B cell (primary cell): ENCODE results near the gene TAOK2. TPM values are rescaled to one million over a fixed set of nuclear protein-coding genes. Genes with fewer than 3 reads are reported as not detected.

ENCODE experiments used
- ATAC-seq: fragments of 200-7000 bp; cut with Tn5 transposase; one replicate; pipeline ENCODE4 v1.10.0; 2021; ENCODE audit warnings: low read depth, mild to moderate bottlenecking, moderate number of reproducible peaks, moderate library complexity
- CTCF ChIA-PET: fragments of 350-600 bp; sonication (Branson Sonifier 250); formaldehyde crosslinking; loops from one replicate; lab custom pipeline; 2021; ENCODE audit warnings: antibody characterized with exemption, inconsistent platforms; lab: Charles Lee
- POLR2A ChIA-PET: fragments of 350-600 bp; sonication (Branson Sonifier 250); formaldehyde crosslinking; loops from one replicate; lab custom pipeline; 2021; ENCODE audit warnings: antibody characterized with exemption; lab: Charles Lee
- DNase-seq: peaks from one replicate; pipeline ENCODE4 v3.0.0; 2013
- H2AFZ ChIP-seq: 2 replicates; pipeline ENCODE4 v1.6.1; 2012; ENCODE audit warnings: mild to moderate bottlenecking, low read depth, low read length; ENCODE audit not compliant: insufficient read depth, poor library complexity, severe bottlenecking
- H3K27ac ChIP-seq, 2 donors: 1 replicate in 1 of 2; 2 replicates in 1 of 2; pipeline ENCODE4 v1.5.1; 2012 to 2013; ENCODE audit warnings: low read length in 2 of 2, mild to moderate bottlenecking in 2 of 2, moderate library complexity in 1 of 2
- H3K27me3 ChIP-seq, 4 experiments: fragments of 200-600 bp in 1 of 4; sonication (generic) in 1 of 4; replicated peaks in 1 of 4; 1 replicate in 2 of 4; 2 replicates in 2 of 4; pipeline versions ENCODE4 v1.6.1 to v1.7.0; 2013 to 2016; ENCODE audit warnings: low read length in 3 of 4, mild to moderate bottlenecking in 2 of 4, mixed read lengths in 1 of 4, moderate library complexity in 1 of 4; ENCODE audit not compliant: insufficient read depth in 4 of 4, control insufficient read depth in 3 of 4; ENCODE audit errors: control extremely low read depth in 1 of 4
- H3K36me3 ChIP-seq, 2 experiments: replicated peaks in 1 of 2; 1 replicate in 1 of 2; 2 replicates in 1 of 2; pipeline versions ENCODE4 v1.6.1 to v1.7.1; 2013; ENCODE audit warnings: low read length in 1 of 2; ENCODE audit not compliant: insufficient read depth in 2 of 2, control insufficient read depth in 1 of 2; ENCODE audit errors: control extremely low read depth in 1 of 2, extremely low read depth in 1 of 2
- H3K4me1 ChIP-seq, 2 donors: fragments of 200-600 bp in 1 of 2; sonication (generic) in 1 of 2; 1 replicate in 1 of 2; 2 replicates in 1 of 2; pipeline versions ENCODE4 v1.5.1 to v1.6.1; 2013 to 2017; ENCODE audit warnings: low read length in 2 of 2; ENCODE audit not compliant: control insufficient read depth in 2 of 2, insufficient read depth in 2 of 2
- H3K4me2 ChIP-seq: replicated peaks from 2 replicates; pipeline ENCODE3; 2012; ENCODE audit warnings: mild to moderate bottlenecking, low read depth, low read length; ENCODE audit not compliant: poor library complexity, severe bottlenecking
- H3K4me3 ChIP-seq, 5 experiments: fragments of 200-600 bp in 1 of 5; sonication (generic) in 1 of 5; 1 replicate in 3 of 5; 2 replicates in 2 of 5; pipeline versions ENCODE4 v1.5.1 to v1.7.0; 2011 to 2016; ENCODE audit warnings: low read length in 4 of 5, mild to moderate bottlenecking in 4 of 5, low read depth in 2 of 5, control low read depth in 1 of 5, moderate library complexity in 1 of 5; ENCODE audit not compliant: insufficient read depth in 1 of 5; ENCODE audit errors: control extremely low read depth in 1 of 5, extremely low read depth in 1 of 5
- H3K79me2 ChIP-seq: fragments of 200-600 bp; sonication (generic); one replicate; pipeline ENCODE4 v1.6.0; 2016; ENCODE audit warnings: low read length; ENCODE audit not compliant: control insufficient read depth, insufficient read depth
- H3K9ac ChIP-seq: fragments of 200-600 bp; sonication (generic); 2 replicates; pipeline ENCODE4 v1.6.1; 2017; ENCODE audit warnings: mild to moderate bottlenecking, low read length, moderate library complexity
- H3K9me3 ChIP-seq, 3 donors: one replicate each; pipeline versions ENCODE4 v1.6.1 to v1.7.1; 2013; ENCODE audit warnings: low read length in 2 of 3; ENCODE audit not compliant: control insufficient read depth in 2 of 3, insufficient read depth in 1 of 3; ENCODE audit errors: control extremely low read depth in 1 of 3
- H4K20me1 ChIP-seq: 2 replicates; pipeline ENCODE4 v1.6.0; 2012; ENCODE audit warnings: mild to moderate bottlenecking, low read length; ENCODE audit not compliant: insufficient read depth, control insufficient read depth, poor library complexity, severe bottlenecking
- H3K27ac Mint-ChIP-seq: one replicate; pipeline ENCODE4 v1.8.0; 2021; ENCODE audit warnings: mixed read lengths
- H3K27me3 Mint-ChIP-seq: one replicate; pipeline ENCODE4 v1.8.0; 2021; ENCODE audit warnings: mixed read lengths
- H3K4me1 Mint-ChIP-seq: one replicate; pipeline ENCODE4 v1.8.0; 2021; ENCODE audit warnings: mixed read lengths
- H3K4me3 Mint-ChIP-seq: one replicate; pipeline ENCODE4 v1.8.0; 2021; ENCODE audit warnings: mixed read lengths
- H3K9me3 Mint-ChIP-seq: one replicate; pipeline ENCODE4 v1.8.0; 2022; ENCODE audit warnings: mixed read lengths; ENCODE audit not compliant: insufficient read depth
- CTCF ChIP-seq: fragments of 200-600 bp; IDR thresholded peaks from one replicate; pipeline ENCODE4 v1.8.0; 2022; ENCODE audit warnings: antibody characterized with exemption, mild to moderate bottlenecking
- EZH2 ChIP-seq: IDR thresholded peaks from 2 replicates; pipeline ENCODE4 v1.6.1; 2012; ENCODE audit warnings: borderline replicate concordance, low read depth, mild to moderate bottlenecking, moderate library complexity, low read length; ENCODE audit not compliant: insufficient read depth, poor library complexity, severe bottlenecking
- WGBS: methylation state at CpG from one replicate; pipeline ENCODE4 v1.1.5; 2013; ENCODE audit warnings: missing lambda C conversion rate; ENCODE audit not compliant: insufficient coverage; 5-methylcytosine and 5-hydroxymethylcytosine counted together
- intact Hi-C: fragments of 100-400 bp; cut with micrococcal nuclease; formaldehyde crosslinking; loops from one replicate; pipeline ENCODE4 v1.10.0; 2022
- polyA plus RNA-seq: library from polyadenylated mRNA; depleted of rRNA; stranded (reverse); fragments of >200 nt; gene quantifications from 2 replicates; pipeline ENCODE4 v1.2.3, GENCODE V29; 2012
- total RNA-seq, 2 donors: library from RNA; stranded (reverse); fragments of 120-200 nt in 1 of 2; gene quantifications; 1 replicate in 1 of 2; 2 replicates in 1 of 2; pipeline versions ENCODE4 v1.2.3 to v1.2.4, GENCODE V29; 2013 to 2022

TAOK2 gene
- total and polyA plus RNA-seq, 2 donors (not counting 1 experiment from before 2014, with no cell fraction given), result 30.3 to 50.8 TPM

GRCh38 chr16:29961479-29962343 is 12.0 kb upstream of the TAOK2 start, which contains the start of gene TMEM219:
Gene TMEM219 (plus strand): TSS chr16:29962079. CDS start chr16:29963144, 1,065 bp downstream.
- H3K4me1 Mint-ChIP-seq, result peaks cover 20% of the 10 kb centered on the region
- WGBS, result under 1% methylated on average over 75 of the region's 75 CpGs
- DNase-seq, result peak; percentile 97
- CTCF ChIA-PET, result interaction anchor here (0.5 to 2.2 kb wide), 11 partner anchors 11 to 443 kb away, joined by 3 to 14 read pairs (median 3); partner anchors contain the start of genes KCTD13 and TAOK2
- peak within 1 kb of the TSS; percentile 98 for H3K4me2 ChIP-seq
- no peaks in the 10 kb centered on the region for H3K9me3 Mint-ChIP-seq
- peak within 1 kb of the TSS; percentile 95 for H2AFZ ChIP-seq
- H3K27ac Mint-ChIP-seq, result peak within 1 kb of the TSS; percentile 91
- no peaks in the 10 kb centered on the region for H3K27me3 ChIP-seq
- H3K27me3 Mint-ChIP-seq, result no peaks in the 10 kb centered on the region
- intact Hi-C loops, result loop anchor here (1.0 to 5.0 kb wide), 5 partner anchors 12 to 1111 kb away; partner anchors contain the start of genes CDIPT, INO80E, KCTD13 and TAOK2
- H3K4me3 Mint-ChIP-seq, result peak within 1 kb of the TSS; percentile 90
- H3K79me2 ChIP-seq, result peaks cover 6% of the 10 kb centered on the region
- ATAC-seq, result peak; percentile 92
- TF ChIP-seq EZH2 (no peak), CTCF (peak; percentile 65)
- peak within 1 kb of the TSS; percentile 86 for H3K9ac ChIP-seq
- no peaks in the 10 kb centered on the region for H3K9me3 ChIP-seq
- H3K4me1 ChIP-seq, result peaks cover 13 to 19% of the 10 kb centered on the region in 2 donors
- H3K4me3 ChIP-seq, result peak within 1 kb of the TSS; percentile 76 to 86 (median 84)
- H3K27ac ChIP-seq, result peak within 1 kb of the TSS; percentile 79 to 88
- POLR2A ChIA-PET, result interaction anchor here (0.6 to 2.7 kb wide), 6 partner anchors 11 to 1448 kb away, joined by 3 to 16 read pairs (median 5); partner anchors contain the start of genes CDIPT, KCTD13 and TAOK2
- H3K36me3 ChIP-seq, result no peaks in the 10 kb centered on the region
- H4K20me1 ChIP-seq, result no peaks in the 10 kb centered on the region
